HG03025 (cell line): Measurements from ENCODE around the gene CYRIA.

Source experiments
- ATAC-seq: cut with Tn5 transposase; IDR thresholded peaks from one replicate; pipeline ENCODE4 v1.9.1; 2021; ENCODE audit warnings: mild to moderate bottlenecking, moderate library complexity; ENCODE audit not compliant: unreplicated experiment, low FRiP score

CYRIA gene

GRCh38 chr2:16633621-16634430 is 31.8 kb downstream of the CYRIA start:
- ATAC-seq, result no peak

- ATAC-seq, result no peak
Measured at GRCh38 chr2:16632598-16632997, 33.0 kb downstream of the CYRIA start.

GRCh38 chr2:16630463-16630862 is 35.2 kb downstream of the CYRIA start:
- ATAC-seq, result peak; percentile 40

- ATAC-seq, result no peak
Measured at GRCh38 chr2:16629770-16630169, 35.9 kb downstream of the CYRIA start.

- ATAC-seq, result no peak
Measured at GRCh38 chr2:16629044-16629443, 36.6 kb downstream of the CYRIA start.

- ATAC-seq, result no peak
Measured at GRCh38 chr2:16628314-16628713, 37.3 kb downstream of the CYRIA start.

GRCh38 chr2:16626997-16627605 is 38.5 kb downstream of the CYRIA start:
- ATAC-seq, result no peak

GRCh38 chr2:16626497-16626896 is 39.1 kb downstream of the CYRIA start:
- ATAC-seq, result no peak

- peak; percentile 62 for ATAC-seq
Measured at GRCh38 chr2:16625759-16626158, 39.9 kb downstream of the CYRIA start.

GRCh38 chr2:16625201-16625729 is 40.4 kb downstream of the CYRIA start:
- ATAC-seq, result peak; percentile 5

- ATAC-seq, result no peak
Measured at GRCh38 chr2:16624436-16624780, 41.2 kb downstream of the CYRIA start.

GRCh38 chr2:16623564-16624435 is 41.8 kb downstream of the CYRIA start:
- no peak for ATAC-seq

- ATAC-seq, result no peak
Measured at GRCh38 chr2:16623031-16623430, 42.6 kb downstream of the CYRIA start.

GRCh38 chr2:16622399-16622968 is 43.1 kb downstream of the CYRIA start:
- ATAC-seq, result no peak

GRCh38 chr2:16621316-16621715 is 44.3 kb downstream of the CYRIA start:
- no peak for ATAC-seq

- no peak for ATAC-seq
Measured at GRCh38 chr2:16620590-16620989, 45.0 kb downstream of the CYRIA start.

GRCh38 chr2:16619576-16620245 is 45.9 kb downstream of the CYRIA start:
- no peak for ATAC-seq

GRCh38 chr2:16617282-16618266 is 48.1 kb downstream of the CYRIA start:
- no peak for ATAC-seq
